A172 (cell line): ENCODE measurements around the gene ZNF683. TPM values are rescaled to one million over a fixed set of nuclear protein-coding genes. Genes with fewer than 3 reads are reported as not detected.
A peak's percentile ranks its signal among the peaks of the same experiment; 100 is the strongest.

Experiments used
- DNase-seq: peaks from one replicate; pipeline ENCODE4 v3.0.0-alpha.2; 2015; ENCODE audit warnings: low spot score
- total RNA-seq: library from RNA; depleted of rRNA; stranded (reverse); fragments of >200 nt; shearing (Covaris generic); gene quantifications from 2 replicates; pipeline ENCODE4 v1.2.3, GENCODE V29; 2014

Gene ZNF683
- total RNA-seq, 1 experiment from 2014 or later = not detected

DNA sequence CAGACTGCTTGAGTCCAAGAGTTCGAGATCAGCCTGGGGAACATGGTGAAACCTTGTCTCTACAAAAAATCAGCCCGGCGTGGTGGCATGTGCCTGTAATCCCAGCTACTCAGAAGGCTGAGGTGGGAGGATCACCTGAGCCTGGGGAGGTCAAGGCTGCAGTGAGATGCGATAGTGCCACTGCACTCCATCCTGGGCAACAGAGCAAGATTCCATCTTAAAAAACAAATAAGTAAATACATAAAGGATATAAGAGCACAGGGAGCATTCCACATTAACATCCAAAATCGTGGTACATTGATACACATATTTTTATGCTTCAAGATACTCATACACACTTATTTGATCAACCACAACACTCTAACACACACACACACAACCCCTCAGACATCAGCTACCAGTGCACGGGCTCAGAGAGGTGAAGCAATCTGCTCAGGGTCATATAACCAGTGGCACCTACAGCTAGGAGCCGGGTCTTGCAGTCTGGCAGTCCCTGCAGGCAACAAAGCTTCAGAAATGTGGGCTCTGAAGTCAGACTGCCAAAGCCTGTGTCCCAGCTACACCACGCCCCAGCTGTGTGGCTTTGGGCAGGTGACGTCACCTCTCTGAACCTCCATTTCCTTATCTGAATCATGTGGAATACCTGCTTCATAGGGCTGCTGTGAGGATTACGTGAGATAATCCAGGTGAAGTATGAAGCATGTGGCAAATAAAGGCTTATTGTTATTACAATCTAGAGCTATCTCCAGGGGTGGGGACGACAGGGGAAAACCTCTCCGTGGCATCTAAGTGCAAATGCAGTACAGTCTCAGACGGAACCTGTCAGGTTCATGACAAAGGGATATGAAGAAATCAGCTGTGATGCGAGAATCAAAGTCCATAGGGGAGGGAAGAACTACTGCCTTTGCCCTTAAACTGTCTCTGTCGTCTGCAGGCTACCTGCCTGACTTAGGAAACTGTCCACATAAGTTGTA is 13.9 kb downstream of the ZNF683 start:
- peak; percentile 30 for DNase-seq

DNA sequence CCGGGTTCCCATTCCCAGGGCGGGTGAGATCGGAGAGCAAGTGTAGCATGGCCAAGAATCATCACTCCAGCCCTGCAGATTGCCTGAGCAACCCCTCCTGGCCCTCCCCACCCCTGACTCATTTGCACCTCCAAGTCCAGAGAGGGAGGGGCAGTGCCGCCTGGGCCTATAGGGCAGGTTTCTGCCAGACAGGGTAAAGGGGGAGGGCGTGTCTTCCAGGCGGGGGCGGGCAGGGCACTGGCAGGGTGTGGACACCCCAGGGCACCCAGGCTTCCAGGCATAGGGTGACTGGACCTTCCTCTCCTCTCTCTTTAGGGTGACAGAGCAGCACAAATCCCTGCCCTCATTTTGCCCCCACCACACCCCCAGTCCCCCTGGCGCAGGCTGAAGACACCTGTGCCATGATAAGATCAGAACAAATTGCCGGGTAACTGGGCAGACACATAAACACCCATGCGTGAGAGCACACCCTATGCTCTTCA is 15.4 kb downstream of the ZNF683 start:
- DNase-seq = peak; percentile 24

DNA sequence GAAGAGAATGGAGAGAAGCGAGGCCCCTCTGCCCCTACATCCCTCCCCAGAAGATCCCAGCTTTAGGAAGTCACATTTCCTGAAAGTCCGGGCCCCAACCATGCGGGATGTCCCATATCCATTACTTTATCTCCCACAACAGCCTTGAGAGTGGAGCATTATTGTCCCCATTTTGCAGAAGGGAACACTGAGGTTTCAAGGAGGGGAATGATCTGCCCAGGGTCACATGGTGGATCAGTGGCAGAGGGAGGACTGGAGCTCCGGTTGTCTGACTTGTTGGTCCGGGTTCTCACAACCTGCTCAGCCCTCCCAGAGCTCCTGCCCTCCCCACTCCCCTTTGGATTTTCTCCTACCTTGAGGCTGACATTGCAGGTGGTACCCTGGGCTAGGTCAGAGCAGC is 16.4 kb downstream of the ZNF683 start:
- no peak for DNase-seq

DNA sequence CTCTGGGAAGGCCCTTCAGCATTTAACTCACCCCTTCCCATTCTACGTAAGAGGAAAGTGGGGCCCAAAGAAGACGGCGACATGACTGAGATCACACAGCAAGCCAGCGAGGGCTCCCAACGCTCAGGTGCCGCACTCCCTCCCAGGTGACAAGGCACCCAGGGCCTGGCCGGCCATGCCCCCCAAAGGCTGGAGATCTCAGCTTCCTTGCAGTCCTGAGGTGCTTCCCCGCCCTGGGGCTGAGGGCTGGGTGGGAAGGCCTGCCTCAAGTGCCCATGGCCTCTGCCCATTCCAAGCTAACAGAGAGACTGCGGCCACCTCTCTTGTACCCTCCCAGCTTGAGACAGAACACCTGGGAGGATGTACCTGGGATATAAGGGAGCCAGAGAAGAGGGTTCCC is 17.6 kb downstream of the ZNF683 start:
- no peak for DNase-seq

DNA sequence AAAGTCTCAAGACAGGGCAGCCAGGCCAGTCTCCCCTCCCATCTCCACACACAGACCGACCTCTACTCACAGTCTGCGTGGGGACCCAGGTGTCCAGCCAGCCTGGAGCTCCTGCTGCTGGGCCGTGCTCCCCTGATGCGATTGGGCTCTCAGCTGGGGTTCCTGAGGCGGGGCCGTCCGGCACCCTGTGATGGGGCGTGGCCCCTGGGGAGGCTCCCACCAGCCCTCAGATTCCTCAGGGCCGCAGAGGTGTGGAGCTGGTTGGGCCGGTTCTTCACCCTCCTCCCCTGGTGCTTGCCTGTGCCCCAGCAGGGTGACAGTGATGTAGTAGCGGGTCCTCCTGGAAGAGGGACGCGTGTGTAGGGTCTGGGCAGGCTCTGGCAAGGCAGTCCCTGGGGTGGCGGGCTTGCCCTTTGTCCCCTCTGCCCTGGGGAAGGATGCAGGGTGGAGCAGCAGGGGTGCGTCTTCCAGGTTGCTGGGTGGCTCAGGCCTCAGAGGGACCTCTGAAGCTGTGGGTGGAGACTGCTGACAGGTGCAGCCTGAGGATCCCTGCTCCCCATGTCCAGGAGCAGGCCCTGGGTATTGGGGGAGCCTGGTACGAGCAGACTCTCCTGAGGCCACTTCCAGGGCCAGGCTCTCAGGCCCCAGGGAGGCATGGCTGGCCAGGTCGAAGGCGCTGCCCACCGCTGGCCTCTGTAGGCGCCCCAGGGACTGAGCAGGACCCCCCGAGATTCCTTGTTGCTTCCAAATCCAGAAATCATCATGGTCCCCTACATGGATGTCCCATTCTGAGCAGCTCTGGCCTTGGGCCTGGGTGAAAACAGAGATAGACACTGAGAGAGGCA is 18.4 kb downstream of the ZNF683 start, which contains the start of gene CRYBG2:
Gene CRYBG2, minus strand, starts transcription at position 155 of the 845 bp plus-strand sequence. CDS start 7,473 bp downstream, outside the sequence.
- DNase-seq = no peak

DNA sequence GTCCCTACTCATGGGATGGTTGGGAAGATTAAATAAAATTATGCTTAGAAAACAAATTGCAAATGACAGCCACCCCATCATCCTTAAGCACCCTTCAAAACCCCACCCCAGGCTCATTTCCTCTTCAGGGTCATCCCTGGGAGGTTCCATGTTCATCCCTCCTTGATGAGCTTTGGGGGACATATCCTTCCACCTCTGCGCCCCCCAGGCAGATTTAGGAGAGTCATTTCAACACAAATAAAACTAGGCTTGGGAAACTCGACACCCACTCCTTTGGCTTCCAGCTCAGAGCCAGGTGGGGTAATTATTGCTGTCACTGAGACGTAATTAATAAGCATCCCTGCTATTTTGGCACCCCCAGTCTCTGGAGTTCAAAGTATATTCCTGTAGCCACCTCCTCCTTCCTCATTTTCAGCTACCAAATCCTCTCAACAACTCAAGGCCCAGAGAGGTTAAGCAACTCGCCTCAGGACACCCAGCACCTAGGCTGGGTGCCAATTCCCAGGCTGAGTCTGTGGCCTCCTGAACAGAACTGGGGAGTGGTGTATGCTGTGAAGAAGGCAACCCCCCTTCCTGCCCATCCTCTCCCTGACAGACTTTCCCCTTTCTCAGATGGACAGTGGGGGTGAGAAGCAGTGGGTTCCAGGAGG is 19.2 kb downstream of the ZNF683 start:
- no peak for DNase-seq

DNA sequence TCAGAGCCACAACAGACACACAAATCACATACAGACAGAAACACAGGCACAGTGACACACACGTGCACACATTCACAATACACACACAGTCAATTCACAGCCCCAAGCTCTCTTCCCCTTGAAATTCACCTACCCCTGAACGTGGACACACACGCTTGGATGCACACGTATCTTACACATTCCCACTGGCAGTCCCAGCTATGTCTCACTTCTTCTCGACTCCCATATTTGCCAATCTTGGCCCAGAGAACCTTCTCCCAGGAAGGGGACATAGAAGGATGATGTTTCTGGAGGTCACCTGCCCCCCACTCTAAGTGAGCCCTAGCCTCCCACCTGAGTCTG is 20.2 kb downstream of the ZNF683 start:
- no peak for DNase-seq

DNA sequence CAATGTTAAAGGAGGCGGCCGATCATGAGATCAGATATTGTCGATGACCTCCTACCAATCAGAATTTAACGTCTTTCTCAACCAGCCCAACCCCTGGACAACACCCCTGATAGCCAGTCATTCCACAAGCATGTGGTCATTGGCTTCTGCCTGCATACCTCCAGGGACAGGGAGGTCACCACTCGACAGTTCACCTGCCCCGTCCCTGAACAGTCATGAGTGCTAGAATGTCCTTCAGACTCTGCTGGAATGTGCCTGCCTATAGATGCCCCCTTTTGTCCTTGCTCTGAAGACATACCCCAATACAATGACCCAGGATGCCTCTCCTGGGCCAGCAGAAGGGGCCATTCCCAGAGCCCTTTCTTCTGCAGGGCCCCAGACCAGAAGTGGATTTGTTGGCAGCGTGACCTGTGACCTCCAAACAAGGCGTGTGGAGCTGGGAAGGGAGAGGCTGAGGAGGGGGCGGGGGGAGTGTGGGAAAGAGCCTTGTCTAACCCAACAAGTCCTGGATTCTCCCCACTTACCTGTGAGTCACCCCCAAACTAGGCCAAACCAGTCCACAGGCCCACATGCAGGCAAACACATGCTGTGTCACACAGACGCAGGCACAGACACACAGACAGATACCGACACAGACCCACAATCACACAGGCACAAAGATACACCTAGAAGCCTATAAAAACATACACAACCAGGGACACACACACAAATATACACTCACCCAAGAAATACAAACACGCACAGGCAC is 20.8 kb downstream of the ZNF683 start:
- peak; percentile 49 for DNase-seq

DNA sequence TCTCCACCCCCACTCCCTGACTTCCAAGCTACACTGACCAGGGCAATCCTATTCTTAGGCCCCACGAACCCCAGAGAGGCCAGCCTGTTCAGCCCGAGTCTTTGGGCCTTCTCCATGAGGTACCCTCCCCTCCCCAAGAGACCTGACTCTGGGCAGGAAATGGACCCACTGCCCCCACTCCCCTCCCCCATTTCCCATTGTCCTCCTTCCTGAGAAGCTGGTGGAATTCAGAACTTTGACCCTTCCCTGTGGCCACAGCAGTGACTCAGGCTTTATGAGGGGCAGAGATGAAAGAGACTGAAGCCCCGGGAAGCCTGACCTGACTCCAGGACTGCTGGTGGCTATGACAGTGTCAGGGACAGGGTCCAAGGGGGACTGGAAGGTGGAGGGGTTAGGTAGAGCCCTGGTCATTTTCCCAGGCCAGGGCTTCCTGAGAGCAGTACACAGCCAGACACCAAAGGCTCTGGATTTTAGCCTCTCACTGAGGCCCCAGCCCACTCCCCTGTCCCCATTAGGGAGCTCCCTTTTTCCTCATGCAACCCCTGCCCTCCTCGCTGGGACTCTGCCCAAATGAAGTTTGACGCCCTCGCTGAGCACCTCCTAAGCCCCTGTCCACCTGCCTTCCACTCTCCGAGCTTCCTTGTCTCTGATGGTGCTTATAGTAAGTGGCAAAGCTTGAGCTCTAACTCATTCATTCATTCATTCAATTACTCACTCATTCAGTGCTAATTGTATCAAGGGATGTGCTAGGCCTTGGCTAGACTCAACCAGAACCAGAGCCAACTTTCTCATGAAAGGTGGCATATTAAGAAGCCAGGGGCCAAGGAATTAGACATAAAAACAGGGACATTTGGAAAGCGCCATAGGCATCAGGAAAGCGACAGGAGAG is 21.6 kb downstream of the ZNF683 start:
- DNase-seq = peak; percentile 53

DNA sequence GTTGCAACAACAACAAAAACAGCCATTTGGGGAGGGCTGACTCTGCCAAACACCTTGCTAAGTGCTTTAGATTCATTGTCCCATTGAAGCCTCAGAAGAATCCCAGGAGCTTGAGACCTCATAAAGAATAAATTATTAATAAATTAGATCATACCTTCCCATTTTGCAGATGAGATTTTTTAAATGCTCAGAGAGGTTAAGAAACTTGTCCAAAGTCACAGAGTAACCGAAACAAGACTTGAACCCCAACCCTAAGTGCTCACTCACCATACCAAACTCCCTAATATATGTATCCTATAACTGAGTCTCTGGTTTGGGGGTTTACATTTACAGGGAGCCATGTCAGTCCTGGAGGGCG is 22.2 kb downstream of the ZNF683 start:
- DNase-seq = no peak

DNA sequence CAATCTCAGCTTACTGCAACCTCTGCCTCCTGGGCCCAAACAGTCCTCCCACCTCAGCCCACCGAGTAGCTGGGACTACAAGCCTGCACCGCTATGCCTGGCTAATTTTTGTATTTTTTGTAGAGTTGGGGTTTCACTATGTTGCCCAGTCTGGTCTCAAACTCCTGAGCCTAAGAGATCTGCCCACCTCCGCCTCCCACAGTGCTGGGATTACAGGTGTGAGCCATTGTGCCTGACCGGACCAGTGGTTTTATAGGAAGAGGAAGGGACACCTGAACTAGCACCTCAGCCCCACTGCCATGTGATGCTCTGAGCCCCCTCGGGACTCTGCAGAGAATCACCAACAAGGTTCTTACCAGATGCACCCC is 22.7 kb downstream of the ZNF683 start:
- DNase-seq = no peak

DNA sequence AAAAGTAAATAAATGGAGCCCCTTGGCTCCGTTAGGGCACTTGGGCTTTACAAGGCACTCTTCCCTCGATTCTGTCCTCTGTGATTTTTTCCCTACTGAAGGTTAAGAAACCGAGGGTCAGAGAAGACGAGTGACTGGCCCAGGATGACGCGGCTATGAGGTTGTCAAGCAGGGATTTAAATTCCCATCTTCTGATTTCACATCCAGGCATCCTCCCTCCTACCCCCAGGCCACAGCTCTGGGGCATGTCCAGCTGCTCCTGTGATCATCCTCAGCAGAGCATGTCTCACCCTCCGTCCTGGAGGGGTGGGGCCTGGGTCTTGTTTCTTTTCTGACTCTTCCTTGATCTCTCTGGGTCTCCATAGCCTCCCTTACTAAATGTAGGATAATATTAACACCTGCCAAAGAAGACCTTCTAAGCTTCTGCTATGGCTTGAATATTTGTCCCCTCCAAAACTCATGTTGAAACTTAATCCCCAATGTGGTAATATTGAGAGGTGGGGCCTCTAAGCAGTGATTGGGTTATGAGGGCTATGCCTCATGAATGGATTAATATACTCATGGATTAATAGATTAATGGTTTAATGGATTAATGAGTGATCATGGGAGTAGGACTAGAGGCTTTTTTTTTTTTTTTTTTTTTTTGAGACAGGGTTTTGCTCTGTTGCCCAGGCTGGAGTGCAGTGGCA is 23.2 kb downstream of the ZNF683 start:
- DNase-seq = peak; percentile 62

DNA sequence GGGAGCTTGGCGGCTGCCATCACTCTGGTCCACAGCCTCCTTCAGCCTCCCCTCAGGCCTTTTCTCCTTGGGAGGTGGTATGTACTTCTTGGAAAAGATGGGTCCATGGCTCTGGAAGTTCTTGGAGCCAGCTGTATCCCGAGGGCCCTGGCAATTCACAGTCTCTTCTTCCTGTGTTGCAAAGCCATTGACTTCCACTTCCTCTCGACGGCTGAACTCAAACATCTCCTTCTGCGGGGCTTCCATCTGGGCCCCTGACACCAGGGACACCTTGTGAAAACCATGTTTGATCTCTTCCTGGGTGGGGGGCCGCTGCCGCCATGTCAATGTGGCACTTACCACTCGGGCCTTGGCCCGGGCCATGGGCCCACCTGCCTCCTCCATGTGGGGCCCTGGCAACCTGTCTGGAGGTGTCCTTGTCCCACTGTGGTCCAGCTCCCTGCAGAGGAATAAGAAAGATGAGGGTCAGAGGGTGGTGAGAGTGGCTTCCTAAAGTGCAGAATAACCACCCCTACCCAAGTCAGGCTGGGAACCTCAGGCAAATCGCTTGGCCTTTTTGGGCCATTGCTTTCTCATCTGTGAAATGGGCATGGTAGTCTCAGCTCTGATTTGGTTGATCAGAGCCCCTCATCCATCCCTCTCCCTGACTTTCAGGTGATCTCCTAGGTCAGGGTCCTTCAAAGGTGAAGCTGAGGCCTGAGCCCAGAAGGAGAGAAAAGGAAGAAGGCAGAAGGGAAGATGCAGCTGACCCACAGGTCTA is 26.1 kb downstream of the ZNF683 start:
- DNase-seq = no peak

DNA sequence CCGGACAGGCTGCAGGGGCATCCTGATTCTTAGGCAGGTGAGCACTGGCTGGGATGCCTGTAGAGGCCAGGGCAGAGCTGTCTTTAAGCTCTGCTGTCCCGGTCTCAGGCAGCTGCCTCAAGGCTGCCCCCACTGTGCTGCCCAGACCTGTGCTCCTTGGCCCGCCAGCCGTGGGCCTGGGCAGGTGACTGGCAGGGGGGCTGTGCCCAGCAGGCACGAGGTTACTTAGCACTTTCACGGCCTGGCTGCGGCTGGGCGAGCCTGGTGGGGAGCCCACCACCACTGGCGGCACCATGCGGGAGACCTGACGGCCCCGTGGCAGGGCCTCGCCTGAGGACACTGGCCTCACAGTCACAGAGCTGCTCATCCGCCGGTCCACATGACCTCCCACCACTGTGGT is 26.8 kb downstream of the ZNF683 start:
- DNase-seq = no peak

DNA sequence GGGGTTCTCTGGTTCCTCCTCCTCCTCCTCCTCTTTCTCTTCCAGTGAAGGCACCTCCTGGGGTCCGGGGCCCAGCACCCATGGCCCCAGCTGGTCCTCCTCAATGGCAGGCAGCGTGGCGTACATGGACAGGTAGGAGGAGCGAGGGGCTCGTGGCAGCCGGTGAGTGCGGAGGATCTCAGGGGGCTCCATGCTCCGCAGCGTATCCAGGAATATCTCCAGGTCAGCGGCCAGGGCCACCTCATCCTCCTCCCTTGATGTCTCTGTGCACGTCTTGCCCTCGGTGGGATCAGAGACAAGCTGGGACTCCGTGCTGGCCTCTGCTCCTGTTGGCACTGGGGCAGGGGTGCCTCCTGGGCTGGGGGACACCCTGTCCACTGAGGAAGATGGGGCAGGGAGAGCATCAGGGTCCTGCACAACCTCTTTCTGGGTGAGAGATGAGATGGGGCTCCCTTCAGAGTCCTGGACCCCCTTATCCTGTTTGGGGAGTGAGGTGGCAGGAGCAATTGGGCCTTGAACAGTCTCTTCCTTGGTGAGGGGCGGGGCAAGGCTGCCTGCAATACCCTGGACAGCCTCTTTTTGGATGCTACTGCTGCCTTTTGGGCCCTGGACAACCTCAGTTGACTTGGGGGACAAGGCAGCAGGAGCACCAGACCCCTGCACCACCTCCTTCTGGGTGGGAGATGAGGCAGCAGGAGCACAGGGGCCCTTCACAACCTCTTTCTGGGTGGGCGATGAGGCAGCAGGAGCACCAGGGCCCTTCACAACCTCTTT is 28.2 kb downstream of the ZNF683 start:
- DNase-seq = no peak

DNA sequence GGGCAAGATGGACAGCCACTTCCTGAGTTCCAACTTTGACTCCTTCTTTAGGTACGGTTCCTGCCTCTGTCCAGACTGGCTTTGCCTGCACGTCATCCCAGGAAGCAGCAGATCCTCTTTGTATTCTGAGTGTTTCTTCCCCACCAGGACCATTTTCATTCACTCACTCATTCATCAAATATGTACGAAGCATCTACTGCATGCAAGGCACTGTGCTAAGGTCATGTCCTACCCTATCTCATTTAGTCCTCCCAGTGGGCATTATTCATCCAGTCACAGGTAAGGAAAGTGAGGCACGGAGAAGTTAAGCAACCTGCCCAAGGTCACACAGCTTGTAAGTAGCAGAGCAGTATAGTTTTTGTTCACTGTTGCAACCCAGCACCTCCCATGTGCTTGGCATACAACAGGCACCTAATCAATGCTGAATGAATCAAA is 32.5 kb downstream of the ZNF683 start:
- no peak for DNase-seq

DNA sequence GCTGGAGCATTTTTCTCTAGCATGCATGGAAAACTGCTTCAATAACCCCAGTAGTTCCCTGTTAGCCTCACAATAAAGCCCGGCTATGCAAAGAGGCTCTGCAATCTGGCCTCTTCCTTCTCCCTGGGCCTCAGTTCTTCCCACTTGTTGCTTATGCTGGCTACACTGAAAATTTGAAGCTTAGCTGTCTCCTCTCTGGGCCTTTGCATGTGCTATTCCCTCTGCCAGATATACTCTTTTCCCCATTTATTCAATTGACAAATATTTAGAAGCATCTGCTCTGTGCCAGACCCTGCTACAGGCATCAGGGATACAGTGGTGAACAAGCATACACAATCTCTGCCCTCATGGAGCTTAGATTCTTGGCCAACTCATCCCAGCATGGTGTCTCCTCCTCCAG is 33.9 kb downstream of the ZNF683 start:
- no peak for DNase-seq

DNA sequence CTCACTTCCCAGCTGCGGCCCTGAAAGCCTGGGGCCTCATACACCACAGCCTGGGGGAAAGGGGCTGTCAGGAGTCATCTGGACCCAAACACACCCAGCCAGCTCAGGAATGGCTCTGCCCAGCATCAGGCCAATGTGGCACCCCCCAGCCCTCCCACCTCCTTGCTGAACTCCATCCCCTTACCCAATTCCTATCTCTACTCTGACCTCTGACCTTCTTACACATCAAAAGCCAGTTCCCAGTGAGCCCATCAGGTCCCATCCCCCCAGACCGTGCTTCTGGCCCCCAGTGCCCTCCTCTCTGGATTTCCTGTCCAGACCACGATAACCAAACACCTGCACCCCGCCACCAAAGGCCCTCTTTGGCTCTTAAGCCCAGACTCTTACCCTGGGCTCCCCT is 34.9 kb downstream of the ZNF683 start:
- no peak for DNase-seq
